GM12891 (cell line): Measurements from ENCODE around the gene KNDC1.
"Not testable (repeated sequence)": the region's sequence is repeated elsewhere in the genome, so short reads cannot be mapped to it uniquely, and the experiment has no call there.

ENCODE experiments used
- DNase-seq: peaks from one replicate; pipeline ENCODE4 v3.0.0; 2011; ENCODE audit warnings: low spot score; ENCODE audit not compliant: insufficient read length
- FAIRE-seq: peaks from 2 replicates; lab custom pipeline; 2011; peaks lifted over from hg19 to GRCh38; lab: Jason Lieb, UNC
- PAX5 ChIP-seq: IDR thresholded peaks from 2 replicates; pipeline ENCODE4 v1.6.1; 2011; ENCODE audit warnings: low read length, moderate library complexity, mild to moderate bottlenecking; ENCODE audit not compliant: insufficient read depth, severe bottlenecking
- POLR2A ChIP-seq: IDR thresholded peaks from 2 replicates; pipeline ENCODE4 v1.6.1; 2011; ENCODE audit warnings: low read depth, low read length, control low read depth
- POLR2AphosphoS5 ChIP-seq: IDR thresholded peaks from 2 replicates; pipeline ENCODE4 v1.6.1; 2011; ENCODE audit warnings: low read depth, low read length, control low read depth
- POU2F2 ChIP-seq: IDR thresholded peaks from 2 replicates; pipeline ENCODE4 v1.6.1; 2011; ENCODE audit warnings: low read depth, mild to moderate bottlenecking, control low read depth, low read length, moderate library complexity
- SPI1 ChIP-seq: IDR thresholded peaks from 2 replicates; pipeline ENCODE4 v1.6.1; 2011; ENCODE audit warnings: low read depth, low read length, control low read depth
- TAF1 ChIP-seq: IDR thresholded peaks from 2 replicates; pipeline ENCODE4 v1.6.1; 2011; ENCODE audit warnings: low read depth, low read length, control low read depth

The KNDC1 gene

DNA sequence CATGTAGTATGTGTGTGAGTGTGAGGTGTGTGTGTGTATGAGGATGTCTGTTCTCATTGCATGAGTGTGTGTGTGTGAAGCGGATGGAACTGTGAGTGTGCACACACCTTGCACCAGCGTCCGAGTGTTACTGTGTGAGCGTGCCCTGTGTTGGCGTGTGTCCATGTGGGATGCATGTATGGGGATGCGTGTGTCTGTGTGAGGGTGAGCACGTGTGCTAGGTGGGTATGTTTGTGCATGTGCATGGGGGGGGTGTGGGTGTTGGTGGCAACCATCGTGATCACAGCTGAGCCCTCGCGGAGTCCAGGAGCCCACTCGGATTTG is 6.4 kb downstream of the KNDC1 start:
- DNase-seq (no peak), FAIRE-seq (no peak)
- TF ChIP-seq POLR2AphosphoS5 (no peak), SPI1 (no peak), POLR2A (no peak), POU2F2 (no peak), TAF1 (no peak)

- TF ChIP-seq TAF1, result no peak
- TF ChIP-seq SPI1, result no peak
- no peak for TF ChIP-seq PAX5
- no peak for TF ChIP-seq POLR2AphosphoS5
- TF ChIP-seq POLR2A, result no peak
- TF ChIP-seq POU2F2, result no peak
- no peak for DNase-seq
- no peak for FAIRE-seq
Measured at GRCh38 chr10:133166828-133167692, 7.0 kb downstream of the KNDC1 start.

- TF ChIP-seq POLR2AphosphoS5, result no peak
- TF ChIP-seq TAF1, result no peak
- TF ChIP-seq POLR2A, result no peak
- no peak for TF ChIP-seq PAX5
- no peak for TF ChIP-seq POU2F2
- no peak for TF ChIP-seq SPI1
- DNase-seq (no peak), FAIRE-seq (no peak)
Measured at GRCh38 chr10:133167693-133168616, 7.9 kb downstream of the KNDC1 start.

DNA sequence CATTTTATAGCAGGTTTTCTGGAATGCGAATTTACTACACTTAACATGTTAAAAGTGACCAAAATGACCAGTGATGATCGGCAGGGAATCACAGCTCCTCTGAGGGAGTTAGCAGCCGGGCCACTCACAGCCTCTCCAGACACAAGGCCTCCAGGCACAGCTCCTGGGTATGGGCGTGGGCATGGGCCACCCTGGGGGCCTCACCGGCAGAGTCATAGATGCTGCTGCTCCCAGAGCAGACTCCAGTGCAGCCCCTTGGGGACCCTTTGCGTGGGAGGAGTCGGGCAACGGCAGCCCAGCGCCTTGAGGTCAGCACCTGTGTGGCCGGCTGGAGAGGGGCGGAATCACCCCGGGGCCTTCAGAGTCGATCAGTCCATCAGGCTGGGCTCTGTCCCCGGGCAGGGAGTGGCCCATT is 8.6 kb downstream of the KNDC1 start:
- FAIRE-seq, result no peak
- TF ChIP-seq SPI1 (no peak), POU2F2 (no peak), POLR2A (no peak), TAF1 (no peak), PAX5 (no peak), POLR2AphosphoS5 (no peak)

DNA sequence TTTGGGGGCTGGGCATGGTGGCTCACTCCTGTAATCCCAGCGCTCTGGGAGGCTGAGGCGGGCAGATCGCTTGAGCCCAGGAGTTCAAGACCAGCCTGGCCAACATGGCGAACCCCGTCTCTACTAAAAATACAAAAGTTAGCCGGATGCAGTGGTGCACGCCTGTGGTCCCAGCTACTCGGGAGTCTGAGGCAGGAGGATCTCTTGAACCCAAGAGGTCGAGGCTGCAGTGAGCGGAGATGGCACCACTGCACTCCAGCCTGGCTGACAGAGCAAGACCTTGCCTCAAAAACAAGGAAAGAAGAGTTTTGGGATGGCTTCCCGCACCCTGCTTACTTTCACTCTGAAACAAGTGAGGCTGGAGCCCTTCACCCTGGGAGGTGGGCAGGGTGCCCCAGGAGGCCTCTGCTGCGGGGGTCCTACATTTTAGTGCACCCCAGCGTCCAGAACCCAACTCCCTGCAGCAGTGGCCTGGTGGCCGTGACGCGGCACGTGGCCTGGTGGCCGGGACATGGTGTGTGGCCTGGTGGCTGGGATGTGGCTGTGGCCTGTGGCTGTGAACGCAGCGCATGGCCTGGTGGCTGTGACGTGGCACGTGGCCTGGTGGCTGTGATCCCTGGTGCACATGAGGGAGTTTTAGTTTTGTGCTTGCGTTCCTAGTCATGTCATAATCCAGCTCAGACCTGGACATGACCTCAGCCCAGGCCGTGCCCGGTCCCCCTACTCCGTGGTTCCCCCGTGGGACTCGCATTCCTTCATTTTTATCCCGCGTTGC is 9.3 kb downstream of the KNDC1 start:
- no peak for DNase-seq
- FAIRE-seq, result no peak
- TF ChIP-seq SPI1 (no peak), PAX5 (no peak), POLR2A (no peak)

More for the DNA sequence above, 8.6 kb downstream of the KNDC1 start:
- DNase-seq, result no peak

DNA sequence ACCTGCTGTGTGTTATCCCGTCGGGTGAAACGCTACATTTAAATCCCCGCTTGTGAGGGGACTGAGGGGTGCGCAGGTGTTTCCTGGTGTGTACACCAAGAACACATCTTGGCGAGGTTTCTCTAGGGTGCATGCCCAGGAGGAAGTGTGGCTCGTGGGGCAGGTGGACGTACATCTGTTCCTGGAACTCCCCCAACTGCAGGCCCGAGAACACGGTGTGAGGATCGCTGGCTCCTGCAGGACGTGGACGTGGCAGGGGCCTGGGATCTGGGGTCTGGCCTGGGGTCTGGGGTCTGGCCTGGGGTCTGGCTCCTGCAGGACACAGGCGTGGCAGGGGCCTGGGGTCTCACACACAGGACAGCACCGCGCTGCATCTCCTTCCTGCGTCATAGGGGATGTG is 10.1 kb downstream of the KNDC1 start:
- no peak for DNase-seq
- TF ChIP-seq POU2F2, result no peak
- TF ChIP-seq PAX5, result no peak
- no peak for TF ChIP-seq SPI1
- TF ChIP-seq TAF1, result no peak
- TF ChIP-seq POLR2AphosphoS5, result no peak
- FAIRE-seq, result no peak

GRCh38 chr10:133173860-133174640 is 14.0 kb downstream of the KNDC1 start:
- DNase-seq, result no peak
- no peak for FAIRE-seq
- TF ChIP-seq SPI1 (no peak), POLR2AphosphoS5 (no peak), PAX5 (no peak), POLR2A (no peak), TAF1 (no peak), POU2F2 (no peak)

DNA sequence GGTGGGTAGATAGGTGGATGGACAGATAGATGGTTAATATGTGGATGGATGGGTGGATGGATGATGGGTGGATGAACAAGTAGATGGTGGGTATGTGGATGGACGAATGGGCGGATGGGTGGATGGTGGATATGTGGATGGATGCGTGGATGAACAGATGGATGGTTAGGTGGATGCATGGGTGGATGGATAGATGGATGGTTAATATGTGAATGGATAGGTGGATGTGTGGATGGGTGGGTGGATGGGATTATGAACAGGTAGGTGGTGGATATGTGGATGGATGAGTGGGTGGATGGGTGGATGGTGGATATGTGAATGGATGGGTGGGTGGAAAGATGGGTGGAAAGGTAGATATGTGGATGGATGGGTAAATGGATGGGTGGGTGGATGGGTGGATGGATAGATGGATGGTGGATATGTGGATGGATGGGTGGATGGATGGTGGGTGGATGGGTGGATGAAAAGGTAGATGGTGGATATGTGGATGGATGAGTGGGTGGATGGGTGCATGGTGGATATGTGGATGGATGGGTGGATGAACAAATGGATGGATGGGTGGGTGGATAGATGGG is 14.8 kb downstream of the KNDC1 start:
- TF ChIP-seq TAF1, result no peak
- DNase-seq, result no peak
- FAIRE-seq, result peak; percentile 20

GRCh38 chr10:133175624-133176023 is 15.6 kb downstream of the KNDC1 start:
- not testable (repeated sequence) for FAIRE-seq, DNase-seq

- no peak for DNase-seq
- TF ChIP-seq POLR2A, result no peak
- no peak for FAIRE-seq
Measured at GRCh38 chr10:133176546-133176945, 16.5 kb downstream of the KNDC1 start.
